ENCODE data around the gene MAPKAP1.

Gene MAPKAP1

DNA sequence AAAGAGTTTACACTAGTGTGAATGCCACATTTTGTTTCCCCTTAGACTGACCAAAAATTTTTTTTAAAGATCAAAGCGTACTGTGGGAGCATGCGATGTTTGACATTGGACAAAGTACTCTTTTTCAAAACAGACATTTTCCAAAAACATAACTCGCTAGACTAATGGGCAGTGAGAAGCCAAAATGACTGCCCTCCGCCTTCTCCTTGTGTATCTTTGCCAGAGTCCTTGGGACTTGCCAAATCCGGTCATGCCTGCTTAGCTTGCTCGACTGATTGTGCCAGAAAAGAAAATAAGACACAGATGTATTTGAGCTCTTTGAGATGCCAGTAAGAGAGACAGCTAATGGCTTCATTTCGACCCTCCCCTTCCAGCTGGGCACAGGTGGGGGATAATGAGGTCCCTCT, 157.5 kb downstream of the MAPKAP1 start:
- TF ChIP-seq TEAD4 (IDR thresholded peaks at IDR 0.05) (no peak), CREB1 (IDR thresholded peaks at IDR 0.05; ENCODE audit: low read depth) (no peak), EP300 (IDR thresholded peaks at IDR 0.05; ENCODE audit: borderline replicate concordance) (no peak), NFIC (IDR thresholded peaks at IDR 0.05) (peak; percentile 78), USF1 (IDR thresholded peaks at IDR 0.05) (no peak)

DNA sequence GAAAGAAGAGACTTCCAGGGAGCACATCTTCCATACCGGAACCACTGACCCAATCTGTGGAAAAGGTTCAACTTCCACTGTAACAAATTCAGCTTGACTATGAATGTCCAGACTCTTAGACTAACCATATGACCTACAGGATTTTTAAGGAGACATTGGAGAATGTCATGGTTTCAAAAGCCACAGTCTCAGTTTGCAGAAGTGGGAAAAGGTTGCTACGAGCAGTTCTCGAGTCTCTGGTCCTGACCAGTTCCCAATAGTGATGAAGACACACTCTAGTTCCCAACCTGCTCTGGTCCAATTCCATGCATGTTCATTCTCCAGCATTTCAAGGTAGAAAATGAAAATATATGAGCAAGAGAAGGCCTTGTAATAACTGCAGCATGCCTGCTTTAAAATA, 158.0 kb downstream of the MAPKAP1 start:
- no peak for TF ChIP-seq EGR1 (IDR thresholded peaks at IDR 0.05)
- no peak for TF ChIP-seq TEAD4 (IDR thresholded peaks at IDR 0.05)
- TF ChIP-seq NFIC (IDR thresholded peaks at IDR 0.05) = no peak
- TF ChIP-seq YY1 (IDR thresholded peaks at IDR 0.05; ENCODE audit: low read depth) = no peak
- TF ChIP-seq EP300 (IDR thresholded peaks at IDR 0.05; ENCODE audit: borderline replicate concordance) = no peak
- no peak for TF ChIP-seq TAF1 (IDR thresholded peaks at IDR 0.05; ENCODE audit: low read depth)
- TF ChIP-seq, protein P1, sequence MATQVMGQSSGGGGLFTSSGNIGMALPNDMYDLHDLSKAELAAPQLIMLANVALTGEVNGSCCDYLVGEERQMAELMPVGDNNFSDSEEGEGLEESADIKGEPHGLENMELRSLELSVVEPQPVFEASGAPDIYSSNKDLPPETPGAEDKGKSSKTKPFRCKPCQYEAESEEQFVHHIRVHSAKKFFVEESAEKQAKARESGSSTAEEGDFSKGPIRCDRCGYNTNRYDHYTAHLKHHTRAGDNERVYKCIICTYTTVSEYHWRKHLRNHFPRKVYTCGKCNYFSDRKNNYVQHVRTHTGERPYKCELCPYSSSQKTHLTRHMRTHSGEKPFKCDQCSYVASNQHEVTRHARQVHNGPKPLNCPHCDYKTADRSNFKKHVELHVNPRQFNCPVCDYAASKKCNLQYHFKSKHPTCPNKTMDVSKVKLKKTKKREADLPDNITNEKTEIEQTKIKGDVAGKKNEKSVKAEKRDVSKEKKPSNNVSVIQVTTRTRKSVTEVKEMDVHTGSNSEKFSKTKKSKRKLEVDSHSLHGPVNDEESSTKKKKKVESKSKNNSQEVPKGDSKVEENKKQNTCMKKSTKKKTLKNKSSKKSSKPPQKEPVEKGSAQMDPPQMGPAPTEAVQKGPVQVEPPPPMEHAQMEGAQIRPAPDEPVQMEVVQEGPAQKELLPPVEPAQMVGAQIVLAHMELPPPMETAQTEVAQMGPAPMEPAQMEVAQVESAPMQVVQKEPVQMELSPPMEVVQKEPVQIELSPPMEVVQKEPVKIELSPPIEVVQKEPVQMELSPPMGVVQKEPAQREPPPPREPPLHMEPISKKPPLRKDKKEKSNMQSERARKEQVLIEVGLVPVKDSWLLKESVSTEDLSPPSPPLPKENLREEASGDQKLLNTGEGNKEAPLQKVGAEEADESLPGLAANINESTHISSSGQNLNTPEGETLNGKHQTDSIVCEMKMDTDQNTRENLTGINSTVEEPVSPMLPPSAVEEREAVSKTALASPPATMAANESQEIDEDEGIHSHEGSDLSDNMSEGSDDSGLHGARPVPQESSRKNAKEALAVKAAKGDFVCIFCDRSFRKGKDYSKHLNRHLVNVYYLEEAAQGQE (IDR thresholded peaks at IDR 0.05; ENCODE audit: low read depth) = no peak

DNA sequence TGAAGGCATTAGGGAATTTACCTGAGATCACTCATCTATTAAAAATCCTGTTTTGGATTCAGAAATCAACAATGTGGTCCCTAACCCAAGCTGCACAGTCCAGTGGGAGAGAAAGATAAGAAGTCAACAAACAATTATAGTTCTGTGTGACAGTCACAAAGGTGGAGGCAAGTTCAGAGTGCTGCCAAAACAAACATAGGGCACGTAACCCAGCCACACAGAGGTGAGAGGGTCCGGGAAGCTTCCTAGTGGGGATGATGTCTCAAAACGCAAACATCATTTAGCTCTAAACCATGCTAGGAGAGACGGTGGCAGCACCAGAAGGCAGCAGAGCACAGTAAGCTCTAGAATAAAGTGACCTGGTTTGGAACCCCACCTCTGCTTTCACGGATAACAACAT, 158.9 kb downstream of the MAPKAP1 start:
- TF ChIP-seq ZBTB7A (IDR thresholded peaks at IDR 0.05; ENCODE audit: low read depth) (no peak), CREB1 (IDR thresholded peaks at IDR 0.05; ENCODE audit: low read depth) (no peak), CEBPB (IDR thresholded peaks at IDR 0.05) (no peak), TCF12 (IDR thresholded peaks at IDR 0.05; ENCODE audit: low read depth) (no peak)
- TF ChIP-seq, protein P1 (IDR thresholded peaks at IDR 0.05; ENCODE audit: low read depth) = no peak

- TF ChIP-seq NFIC (IDR thresholded peaks at IDR 0.05) = no peak
- TF ChIP-seq, protein P2, sequence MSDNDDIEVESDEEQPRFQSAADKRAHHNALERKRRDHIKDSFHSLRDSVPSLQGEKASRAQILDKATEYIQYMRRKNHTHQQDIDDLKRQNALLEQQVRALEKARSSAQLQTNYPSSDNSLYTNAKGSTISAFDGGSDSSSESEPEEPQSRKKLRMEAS (IDR thresholded peaks at IDR 0.05) = no peak
These were observed 159.6 kb downstream of the MAPKAP1 start for GRCh38 chr9:125547368-125547767.

DNA sequence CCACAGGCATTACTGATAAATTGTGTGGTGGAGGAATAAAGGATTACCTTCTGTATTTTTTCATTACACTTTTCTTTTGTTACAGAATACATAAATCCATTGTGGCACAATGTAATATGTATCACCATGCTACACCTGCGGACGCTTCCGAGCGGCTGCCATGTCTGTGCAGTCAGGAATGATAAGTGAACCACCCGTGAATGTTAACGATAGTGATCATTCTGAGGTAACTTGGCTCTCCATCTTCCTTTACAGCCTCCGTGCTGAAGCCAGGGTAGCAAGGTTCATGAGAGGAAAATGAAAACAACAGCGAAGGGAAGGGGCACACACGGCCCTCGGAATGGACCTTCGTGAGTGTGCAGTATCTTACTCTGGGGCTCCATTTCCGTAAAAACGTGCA, 161.2 kb downstream of the MAPKAP1 start:
- TF ChIP-seq CREB1 (IDR thresholded peaks at IDR 0.05; ENCODE audit: low read depth) (no peak), CEBPB (IDR thresholded peaks at IDR 0.05) (no peak), EP300 (IDR thresholded peaks at IDR 0.05; ENCODE audit: borderline replicate concordance) (no peak), FOXM1 (IDR thresholded peaks at IDR 0.05; ENCODE audit: borderline replicate concordance, low read depth) (no peak), USF1 (IDR thresholded peaks at IDR 0.05) (no peak), ZBTB7A (IDR thresholded peaks at IDR 0.05; ENCODE audit: low read depth) (no peak)

- TF ChIP-seq EP300 (IDR thresholded peaks at IDR 0.05; ENCODE audit: borderline replicate concordance) (no peak), USF1 (IDR thresholded peaks at IDR 0.05) (no peak), NFIC (IDR thresholded peaks at IDR 0.05) (no peak), YY1 (IDR thresholded peaks at IDR 0.05; ENCODE audit: low read depth) (no peak), ZBTB7A (IDR thresholded peaks at IDR 0.05; ENCODE audit: low read depth) (no peak), TAF1 (IDR thresholded peaks at IDR 0.05; ENCODE audit: low read depth) (no peak), TEAD4 (IDR thresholded peaks at IDR 0.05) (no peak), CEBPB (IDR thresholded peaks at IDR 0.05) (no peak), TCF12 (IDR thresholded peaks at IDR 0.05; ENCODE audit: low read depth) (no peak), CREB1 (IDR thresholded peaks at IDR 0.05; ENCODE audit: low read depth) (no peak), RAD21 (IDR thresholded peaks at IDR 0.05; ENCODE audit: low read depth) (no peak), EGR1 (IDR thresholded peaks at IDR 0.05) (no peak), FOXM1 (IDR thresholded peaks at IDR 0.05; ENCODE audit: borderline replicate concordance, low read depth) (no peak)
- TF ChIP-seq, protein P2 (IDR thresholded peaks at IDR 0.05) = no peak
- TF ChIP-seq, protein P1 (IDR thresholded peaks at IDR 0.05; ENCODE audit: low read depth) = no peak
These were observed 161.9 kb downstream of the MAPKAP1 start for GRCh38 chr9:125544988-125545651.
